Measurements from ENCODE around the gene IQGAP2.

The IQGAP2 gene

GRCh38 chr5:76451031-76451701 lies 48.1 kb downstream of the IQGAP2 start:
- no peak for DNase-seq (ENCODE audit: low read depth)

- DNase-seq (ENCODE audit: low read depth) = no peak
Observed at GRCh38 chr5:76455531-76456133, 52.5 kb downstream of the IQGAP2 start.

DNA sequence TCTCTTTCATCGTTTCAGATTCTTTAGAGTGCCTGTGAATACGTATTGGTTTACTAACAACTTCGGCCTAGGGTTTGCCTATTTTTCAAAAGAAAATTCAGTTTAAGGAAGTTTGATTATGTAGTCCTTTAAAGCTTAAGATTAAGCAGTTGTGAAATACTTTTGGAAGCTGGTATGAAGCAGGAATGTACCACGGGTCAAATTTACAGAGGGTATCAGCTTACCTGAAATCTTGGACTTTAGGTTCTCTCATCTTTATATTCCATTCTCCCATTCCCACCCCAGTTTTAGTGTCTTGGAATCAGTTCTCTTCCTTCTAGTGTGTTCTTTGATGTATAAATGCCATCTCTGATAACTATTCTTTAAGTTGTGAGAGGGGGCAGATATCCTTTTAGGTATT lies 53.2 kb downstream of the IQGAP2 start:
- DNase-seq (ENCODE audit: low read depth) = no peak

DNA sequence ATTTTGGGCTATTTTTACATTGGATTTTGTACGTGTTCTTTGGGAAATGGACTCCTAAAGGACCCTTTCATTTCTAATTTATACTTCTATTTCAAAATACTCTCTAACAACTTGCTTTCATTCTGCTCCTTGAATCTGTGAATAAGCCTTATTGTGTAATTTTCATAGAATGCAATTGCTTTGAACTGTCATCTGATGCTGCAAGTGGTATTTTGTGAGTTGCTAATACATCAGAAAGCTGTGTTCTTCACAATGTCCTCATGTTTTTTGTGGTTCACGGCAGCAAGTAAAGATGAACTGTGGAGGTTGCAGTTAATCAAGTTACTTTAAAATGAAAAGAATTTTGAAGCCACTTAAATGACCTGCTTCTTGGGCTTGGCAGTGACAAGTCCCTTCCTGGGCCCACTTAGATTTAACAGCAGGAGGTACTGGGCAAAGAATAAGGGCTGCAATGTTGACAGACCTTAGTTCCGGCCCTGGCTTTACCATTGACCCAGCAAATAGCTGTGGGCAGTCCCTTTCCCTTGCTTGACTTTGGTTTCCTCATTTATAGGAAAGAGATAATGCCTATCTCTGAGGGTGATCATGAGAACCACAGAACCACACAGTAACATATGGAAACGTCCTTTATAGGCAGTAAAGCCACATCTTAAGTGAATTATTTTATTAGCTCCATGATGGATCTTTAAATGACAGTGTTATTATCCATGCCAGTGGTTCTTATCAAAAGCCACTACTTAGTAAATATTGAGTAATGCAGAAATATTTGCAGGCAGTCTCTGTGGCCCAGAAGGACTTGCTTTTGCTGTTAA lies 54.8 kb downstream of the IQGAP2 start:
- DNase-seq (ENCODE audit: low read depth) = no peak

GRCh38 chr5:76458486-76458830 lies 55.4 kb downstream of the IQGAP2 start:
- DNase-seq (ENCODE audit: low read depth) = no peak

DNA sequence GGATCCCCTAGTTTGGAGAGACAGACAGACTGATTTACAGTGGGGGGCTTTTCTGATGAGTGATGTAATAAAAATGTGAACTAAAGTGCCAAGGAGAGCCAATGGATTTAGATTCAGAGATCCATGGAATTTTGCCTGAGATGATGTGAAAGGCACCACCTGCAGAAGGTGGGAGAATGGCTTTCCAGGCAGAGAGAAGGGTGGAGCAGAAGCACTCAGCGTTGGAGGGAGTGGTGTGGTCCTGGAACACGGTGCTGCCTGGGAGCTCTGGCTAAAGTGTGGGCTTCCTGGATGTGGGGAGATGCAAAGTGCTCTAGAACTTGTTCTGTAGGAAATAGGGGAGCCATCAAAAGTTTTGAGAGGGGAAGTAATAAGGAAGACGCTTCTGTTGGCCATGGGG lies 57.0 kb downstream of the IQGAP2 start:
- no peak for DNase-seq (ENCODE audit: low read depth)

- no peak for DNase-seq (ENCODE audit: low read depth)
Observed at GRCh38 chr5:76462097-76462667, 59.1 kb downstream of the IQGAP2 start.

- no peak for DNase-seq (ENCODE audit: low read depth)
Observed at GRCh38 chr5:76467216-76467615, 64.1 kb downstream of the IQGAP2 start.

- DNase-seq (ENCODE audit: low read depth) = no peak
Observed at GRCh38 chr5:76468635-76469425, 65.7 kb downstream of the IQGAP2 start.

- no peak for DNase-seq (ENCODE audit: low read depth)
Observed at GRCh38 chr5:76469656-76470290, 66.7 kb downstream of the IQGAP2 start.

DNA sequence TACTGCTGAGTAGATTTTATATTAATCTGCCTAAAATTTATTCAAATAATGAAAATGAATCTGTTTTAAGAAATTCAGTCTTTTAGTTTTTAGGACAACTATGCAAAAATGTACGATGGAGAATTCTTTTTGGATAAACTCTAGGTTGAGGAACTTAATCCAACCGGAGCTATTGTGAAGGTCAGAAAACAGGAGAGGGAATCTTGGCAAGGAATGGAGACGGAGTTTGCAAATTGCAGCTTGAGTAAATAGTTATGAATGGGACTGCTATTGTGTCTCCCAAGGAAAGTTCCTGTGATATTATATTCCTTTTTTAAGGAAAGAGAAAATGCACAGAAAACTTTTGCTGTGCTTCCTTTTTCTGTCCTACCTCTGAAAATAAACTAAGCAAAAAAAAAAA lies 67.9 kb downstream of the IQGAP2 start:
- no peak for DNase-seq (ENCODE audit: low read depth)

DNA sequence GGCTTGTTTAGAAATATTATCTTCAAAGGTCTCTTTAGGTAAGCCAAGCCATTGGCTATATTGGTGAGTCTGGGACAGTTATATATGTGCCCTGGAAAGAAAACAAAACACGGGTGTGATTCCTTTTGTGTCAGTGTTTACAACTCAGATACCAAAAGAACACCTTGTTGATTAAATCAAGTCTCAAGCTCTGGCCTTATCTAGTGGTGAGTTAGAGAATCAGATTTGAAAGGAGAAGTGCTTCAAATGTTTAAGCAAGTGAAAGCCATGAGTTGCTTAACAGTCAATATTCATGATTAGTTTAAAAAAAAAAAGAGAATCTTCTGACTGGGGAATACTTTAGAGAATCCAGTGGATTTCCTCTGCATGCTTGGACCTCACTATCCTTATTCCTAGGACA lies 68.3 kb downstream of the IQGAP2 start:
- no peak for DNase-seq (ENCODE audit: low read depth)

- DNase-seq (ENCODE audit: low read depth) = no peak
Observed at GRCh38 chr5:76471987-76472334, 68.9 kb downstream of the IQGAP2 start.

GRCh38 chr5:76472335-76473008 lies 69.4 kb downstream of the IQGAP2 start:
- DNase-seq (ENCODE audit: low read depth) = no peak

GRCh38 chr5:76473009-76473336 lies 69.9 kb downstream of the IQGAP2 start:
- DNase-seq (ENCODE audit: low read depth) = no peak

GRCh38 chr5:76473661-76474060 lies 70.6 kb downstream of the IQGAP2 start:
- peak; percentile 41 for DNase-seq (ENCODE audit: low read depth)

GRCh38 chr5:76474377-76474776 lies 71.3 kb downstream of the IQGAP2 start:
- DNase-seq (ENCODE audit: low read depth) = no peak

DNA sequence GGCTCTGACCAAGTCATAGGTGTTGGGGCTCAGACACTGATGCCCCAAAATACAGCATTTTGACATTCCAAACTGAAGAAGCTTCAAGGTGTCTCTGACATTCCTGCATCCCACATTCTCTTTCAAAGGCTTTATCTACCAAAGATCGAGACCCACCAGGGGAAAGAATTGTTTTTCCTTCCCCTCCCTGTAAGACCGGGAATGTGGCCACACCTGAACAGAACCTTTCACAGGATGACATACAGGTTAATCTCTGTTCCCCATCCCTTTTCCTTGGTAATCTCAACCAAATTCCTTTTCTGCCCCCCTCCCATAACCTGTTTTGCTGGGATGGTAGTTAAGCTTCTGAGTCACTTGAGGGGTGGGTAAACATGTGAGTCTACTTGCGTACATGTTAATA lies 72.3 kb downstream of the IQGAP2 start:
- DNase-seq (ENCODE audit: low read depth) = no peak

DNA sequence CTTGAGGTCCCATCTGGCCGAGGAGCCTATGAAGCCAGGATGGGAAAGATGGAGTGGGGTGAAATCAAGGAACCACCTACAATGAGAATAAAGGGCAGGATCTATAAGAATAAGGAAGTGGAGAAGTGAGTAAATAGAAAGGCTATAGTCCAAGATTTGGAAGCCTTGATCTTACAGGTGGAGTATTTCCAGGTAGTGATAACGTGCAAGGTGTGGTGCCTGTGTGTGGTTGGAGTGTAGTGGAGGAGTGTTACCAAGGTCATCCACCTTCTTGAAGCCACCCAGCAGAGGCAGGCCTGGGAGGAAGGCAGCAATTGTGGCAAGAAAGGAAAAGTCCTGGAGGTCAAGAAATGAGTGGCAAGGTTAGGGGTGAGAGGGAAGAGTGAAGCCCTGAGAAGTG lies 72.9 kb downstream of the IQGAP2 start:
- DNase-seq (ENCODE audit: low read depth) = no peak

DNA sequence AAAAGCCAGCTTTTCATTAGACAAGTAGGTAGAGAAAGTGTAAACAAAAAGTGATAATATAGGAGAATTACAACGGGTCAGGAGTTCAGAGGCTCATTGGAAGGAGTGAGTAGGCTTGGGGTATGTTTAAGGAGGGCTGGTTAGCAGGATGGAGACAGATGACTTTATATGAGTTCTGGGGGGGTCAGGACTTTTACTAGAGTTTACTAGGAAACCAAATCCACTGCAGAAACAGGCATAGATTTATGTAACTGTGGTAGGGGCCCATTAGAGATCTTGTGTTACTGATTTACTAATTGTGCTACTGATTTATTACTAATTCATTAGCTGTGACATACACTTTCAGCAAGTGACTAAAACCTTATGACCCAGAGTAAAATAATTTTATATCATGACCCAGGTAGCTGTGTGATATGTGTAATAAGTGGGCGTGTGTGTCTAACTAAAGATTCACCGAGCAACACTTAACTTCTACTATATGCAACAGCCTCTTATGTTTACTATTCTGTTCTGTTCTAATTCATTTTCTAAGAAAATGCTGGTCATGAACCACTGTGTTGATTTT lies 73.5 kb downstream of the IQGAP2 start:
- DNase-seq (ENCODE audit: low read depth) = no peak

DNA sequence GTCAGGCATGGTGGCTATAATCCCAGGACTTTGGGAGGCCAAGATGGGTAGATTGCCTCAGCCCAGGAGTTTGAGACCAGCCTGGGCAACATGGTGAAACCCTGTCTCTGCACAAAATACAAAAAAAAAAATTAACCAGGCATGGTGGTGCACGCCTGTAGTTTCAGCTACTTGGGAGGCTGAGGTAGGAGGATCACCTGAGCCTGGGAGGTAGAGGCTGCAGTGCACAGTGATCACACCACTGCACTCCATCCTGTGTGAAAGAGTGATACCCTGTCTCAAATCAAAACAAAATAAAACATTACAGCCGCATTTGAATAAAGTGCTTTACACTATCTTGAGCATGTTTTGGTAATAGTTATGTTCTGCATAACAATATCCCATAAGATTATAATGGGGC lies 74.0 kb downstream of the IQGAP2 start:
- DNase-seq (ENCODE audit: low read depth) = no peak
